Esophagus squamous epithelium (tissue), 5 donors: ENCODE data around the gene VAV3. TPM values are rescaled to one million over a fixed set of nuclear protein-coding genes. Genes with fewer than 3 reads are reported as not detected.
"Not testable (repeated sequence)": the region's sequence is repeated elsewhere in the genome, so short reads cannot be mapped to it uniquely, and the experiment has no call there.

Experiments used
- DNase-seq: peaks from one replicate; lab custom pipeline; 2025; lab: John Stamatoyannopoulos, UW
- H3K27ac ChIP-seq, 4 donors: fragments of 200-600 bp; sonication (generic); one replicate each; pipeline ENCODE4 v1.5.1; 2016 to 2019; ENCODE audit warnings: mild to moderate bottlenecking in 1 of 4
- H3K27me3 ChIP-seq, 4 donors: fragments of 200-600 bp; sonication (generic); 1 replicate in 3 of 4; 2 replicates in 1 of 4; pipeline versions ENCODE4 v1.5.1 to v1.6.0; 2017 to 2021; ENCODE audit warnings: antibody characterized with exemption in 1 of 4
- H3K36me3 ChIP-seq, 3 donors: fragments of 200-600 bp; sonication (generic); one replicate each; pipeline ENCODE4 v1.5.1; 2016 to 2019
- H3K4me1 ChIP-seq, 3 donors: fragments of 200-600 bp; sonication (generic); one replicate each; pipeline ENCODE4 v1.5.1; 2017 to 2019
- H3K4me3 ChIP-seq, 4 donors: fragments of 200-600 bp; sonication (generic); 1 replicate in 3 of 4; 2 replicates in 1 of 4; pipeline ENCODE4 v1.5.1; 2016 to 2019; ENCODE audit warnings: mild to moderate bottlenecking in 2 of 4, moderate library complexity in 1 of 4
- H3K9me3 ChIP-seq, 3 donors: fragments of 200-600 bp; sonication (generic); one replicate each; pipeline ENCODE4 v1.5.1; 2016 to 2019
- CTCF ChIP-seq, 6 experiments: fragments of 450-650 bp in 4 of 6; fragments of 200-600 bp in 2 of 6; sonication (generic) in 2 of 6; IDR thresholded peaks; one replicate each; pipeline ENCODE4 v1.5.1; 2016 to 2019; ENCODE audit warnings: antibody characterized with exemption in 6 of 6, mild to moderate bottlenecking in 4 of 6, moderate library complexity in 4 of 6
- POLR2A ChIP-seq, 4 donors: fragments of 450-650 bp; IDR thresholded peaks; one replicate each; pipeline ENCODE4 v1.6.1; 2017; ENCODE audit warnings: antibody characterized with exemption in 4 of 4, mild to moderate bottlenecking in 4 of 4, moderate library complexity in 3 of 4
- WGBS, 2 donors: methylation state at CpG; one replicate each; pipeline ENCODE4 v1.1.5; 2018; 5-methylcytosine and 5-hydroxymethylcytosine counted together
- intact Hi-C: fragments of 100-400 bp; cut with DNase I; formaldehyde crosslinking; loops from one replicate; pipeline ENCODE4 v1.15.0; 2022
- total RNA-seq, 4 donors: library from RNA; depleted of rRNA; stranded (reverse); fragments of >200 nt; gene quantifications; one replicate each; pipeline ENCODE4 v1.1.0, GENCODE V29; 2016
- donor health status: DM: yes; HTN: yes; CAD: no.

Gene VAV3
- total RNA-seq, 4 donors from 2014 or later: 43.4 to 126 (median 76.9) TPM

DNA sequence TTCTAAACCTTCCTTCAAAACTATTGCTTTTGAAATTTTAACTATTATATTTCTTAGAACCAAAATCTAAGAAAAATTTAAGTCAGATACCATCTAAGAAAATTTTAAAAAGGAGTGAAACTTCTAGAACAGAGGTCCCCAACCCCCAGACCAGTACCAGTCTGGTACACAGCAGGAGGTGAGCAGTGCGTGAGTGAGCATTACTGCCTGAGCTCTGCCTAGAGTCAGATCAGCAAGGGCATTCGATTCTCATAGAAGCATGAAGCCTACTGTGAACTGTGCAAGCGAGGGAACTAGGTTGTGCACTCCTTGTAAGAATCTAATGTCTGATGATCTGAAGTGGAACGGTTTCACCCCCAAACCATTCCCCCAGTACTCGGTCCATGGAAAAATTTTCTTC is 106.7 kb downstream of the VAV3 start:
- no peak for TF ChIP-seq CTCF (IDR thresholded peaks at IDR 0.05)
- no peak for TF ChIP-seq POLR2A (IDR thresholded peaks at IDR 0.05)
- H3K4me3 ChIP-seq: no peak overlapping the region
- DNase-seq: no peak
- WGBS, 2 donors: 90 to 96% methylated on average over 5 of the region's 5 CpGs
- no peaks in the 10 kb centered on the region for H3K4me1 ChIP-seq
- no peaks in the 10 kb centered on the region for H3K36me3 ChIP-seq
- no peaks in the 10 kb centered on the region for H3K27me3 ChIP-seq
- no peak overlapping the region for H3K27ac ChIP-seq
- intact Hi-C loops: no loop called here
- H3K9me3 ChIP-seq: no peaks in the 10 kb centered on the region

DNA sequence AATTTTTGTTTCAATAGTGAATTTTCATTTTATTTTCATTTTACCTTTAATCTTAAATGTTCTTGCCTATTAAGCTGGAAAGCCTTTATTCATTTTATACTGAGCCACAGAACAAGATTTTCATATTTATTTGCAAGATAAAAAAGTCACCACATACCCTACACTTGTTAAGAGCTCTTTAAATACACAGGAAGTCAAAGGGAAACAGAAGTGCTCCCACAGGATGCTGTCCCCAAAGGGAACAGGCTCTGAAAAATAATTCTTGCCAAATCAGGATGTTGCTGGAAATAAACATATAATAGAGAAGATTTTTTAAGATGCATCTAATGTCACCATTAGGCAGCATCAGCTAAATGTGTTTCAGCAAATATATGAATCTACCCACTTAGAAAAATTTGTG is 113.6 kb downstream of the VAV3 start:
- H3K4me3 ChIP-seq: no peak overlapping the region
- no peaks in the 10 kb centered on the region for H3K27me3 ChIP-seq
- no peaks in the 10 kb centered on the region for H3K9me3 ChIP-seq
- intact Hi-C loops: no loop called here
- no peak overlapping the region for H3K27ac ChIP-seq
- TF ChIP-seq POLR2A (IDR thresholded peaks at IDR 0.05) (no peak), CTCF (IDR thresholded peaks at IDR 0.05) (no peak)
- no peaks in the 10 kb centered on the region for H3K36me3 ChIP-seq
- H3K4me1 ChIP-seq: no peaks in the 10 kb centered on the region
- DNase-seq: no peak

- H3K4me1 ChIP-seq, H3K4me3 ChIP-seq, intact Hi-C loops, DNase-seq, H3K36me3 ChIP-seq, H3K27ac ChIP-seq, H3K9me3 ChIP-seq: not testable (repeated sequence)
- H3K27me3 ChIP-seq: peaks cover 0 to 11% (median 0%) of the 10 kb centered on the region in 4 donors
- WGBS, 2 donors: 25 to 80% methylated on average over 1 to 2 of the region's 7 CpGs
Observed at GRCh38 chr1:107844541-107845194, 120.3 kb downstream of the VAV3 start.

DNA sequence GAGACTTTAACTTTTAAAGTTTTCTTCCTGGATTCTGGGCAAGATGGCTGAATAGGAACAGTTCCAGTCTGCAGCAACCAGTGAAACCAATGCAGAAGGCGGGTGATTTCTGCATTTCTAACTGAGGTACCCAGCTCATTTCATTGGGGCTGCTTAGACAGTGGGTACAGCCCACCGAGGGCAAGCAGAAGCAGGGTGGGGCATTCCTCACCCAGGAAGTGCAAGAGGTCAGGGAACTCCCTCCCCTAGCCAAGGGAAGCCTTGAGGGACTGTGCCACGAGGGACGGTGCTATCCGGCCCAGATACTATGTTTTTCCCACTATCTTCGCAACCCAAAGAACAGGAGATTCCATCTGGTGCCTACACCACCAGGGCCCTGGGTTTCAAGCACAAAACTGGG is 121.0 kb downstream of the VAV3 start:
- Histone ChIP-seq H3K27ac (no peak overlapping the region), H3K27me3 (peaks cover 0 to 11% (median 0%) of the 10 kb centered on the region in 4 donors), H3K36me3 (no peaks in the 10 kb centered on the region), H3K4me1 (peaks cover 0 to 9% (median 0%) of the 10 kb centered on the region in 3 donors), H3K4me3 (no peak overlapping the region), H3K9me3 (no peaks in the 10 kb centered on the region)
- TF ChIP-seq CTCF (IDR thresholded peaks at IDR 0.05) (no peak), POLR2A (IDR thresholded peaks at IDR 0.05) (no peak)
- intact Hi-C loops: no loop called here
- DNase-seq: no peak
- 47 to 77% methylated on average over 6 of the region's 6 CpGs for WGBS, 2 donors

- WGBS, 2 donors: 43 to 55% methylated on average over 2 of the region's 2 CpGs
- H3K27ac ChIP-seq: no peak overlapping the region
- intact Hi-C loops: no loop called here
Observed at GRCh38 chr1:107842241-107842640, 122.7 kb downstream of the VAV3 start.

More at GRCh38 chr1:107842241-107842640, 122.7 kb downstream of the VAV3 start:
- DNase-seq: no peak
- H3K9me3 ChIP-seq: no peaks in the 10 kb centered on the region
- TF ChIP-seq CTCF (IDR thresholded peaks at IDR 0.05) (no peak), POLR2A (IDR thresholded peaks at IDR 0.05) (no peak)
- no peaks in the 10 kb centered on the region for H3K36me3 ChIP-seq
- peaks cover 0 to 11% (median 0%) of the 10 kb centered on the region in 4 donors for H3K27me3 ChIP-seq
- H3K4me1 ChIP-seq: peaks cover 0 to 9% (median 0%) of the 10 kb centered on the region in 3 donors
- no peak overlapping the region for H3K4me3 ChIP-seq
